Ishikawa (cell line): ENCODE results near the gene ANK3.

ENCODE experiments used
- CEBPB ChIP-seq: IDR thresholded peaks from 2 replicates; pipeline ENCODE4 v1.6.1; 2012
- CREB1 ChIP-seq: IDR thresholded peaks from 2 replicates; pipeline ENCODE4 v1.6.1; 2012; ENCODE audit warnings: low read depth
- EGR1 ChIP-seq: IDR thresholded peaks from 2 replicates; pipeline ENCODE4 v1.6.1; 2012
- EP300 ChIP-seq: IDR thresholded peaks from 2 replicates; pipeline ENCODE4 v1.6.1; 2012; ENCODE audit warnings: borderline replicate concordance
- FOXM1 ChIP-seq: IDR thresholded peaks from 2 replicates; pipeline ENCODE4 v1.6.1; 2012; ENCODE audit warnings: low read depth, borderline replicate concordance
- MAX ChIP-seq: IDR thresholded peaks from 2 replicates; pipeline ENCODE4 v1.6.1; 2012
- NFIC ChIP-seq: IDR thresholded peaks from 2 replicates; pipeline ENCODE4 v1.6.1; 2012
- RAD21 ChIP-seq: IDR thresholded peaks from 2 replicates; pipeline ENCODE4 v1.6.1; 2012; ENCODE audit warnings: low read depth
- REST ChIP-seq: IDR thresholded peaks from 2 replicates; pipeline ENCODE4 v1.6.1; 2012; ENCODE audit warnings: low read depth, mild to moderate bottlenecking
- TAF1 ChIP-seq: IDR thresholded peaks from 2 replicates; pipeline ENCODE4 v1.6.1; 2012; ENCODE audit warnings: low read depth, mild to moderate bottlenecking
- TCF12 ChIP-seq: IDR thresholded peaks from 2 replicates; pipeline ENCODE4 v1.6.1; 2012; ENCODE audit warnings: low read depth
- TEAD4 ChIP-seq: IDR thresholded peaks from 2 replicates; pipeline ENCODE4 v1.6.1; 2012
- USF1 ChIP-seq: IDR thresholded peaks from 2 replicates; pipeline ENCODE4 v1.6.1; 2012
- YY1 ChIP-seq: IDR thresholded peaks from 2 replicates; pipeline ENCODE4 v1.6.1; 2012; ENCODE audit warnings: low read depth

GRCh38 chr10:60138026-60138425 is 251.6 kb downstream of the ANK3 start:
- TF ChIP-seq TAF1 (no peak), CEBPB (no peak), EP300 (no peak), USF1 (no peak), EGR1 (no peak), YY1 (no peak), MAX (no peak), TEAD4 (no peak), FOXM1 (no peak), REST (no peak), RAD21 (no peak), TCF12 (no peak), NFIC (no peak), CREB1 (no peak)
